ENCODE data around the gene DENND4C. TPM values are rescaled to one million over a fixed set of nuclear protein-coding genes. Genes with fewer than 3 reads are reported as not detected.

Gene DENND4C
- total and polyA plus RNA-seq, 8 donors, result 44.8 to 59.3 (median 53.6) TPM

- no peak for TF ChIP-seq CTCF (IDR thresholded peaks at IDR 0.05)
- Histone ChIP-seq H3K27me3 (no peaks in the 10 kb centered on the region), H3K36me3 (peaks cover 0 to 6% of the 10 kb centered on the region in 2 donors), H3K4me3 (no peak overlapping the region), H3K9me3 (no peaks in the 10 kb centered on the region), H3K27ac (no peak overlapping the region), H3K4me1 (peaks cover 5 to 15% of the 10 kb centered on the region in 2 donors)
- ATAC-seq (no peak), DNase-seq (no peak)
- intact Hi-C loops (cut with DNase I), result no loop called here
Observed at GRCh38 chr9:19284729-19285128, 54.2 kb downstream of the DENND4C start.

GRCh38 chr9:19286634-19287188 is 56.2 kb downstream of the DENND4C start:
- intact Hi-C loops (cut with DNase I), result no loop called here
- ATAC-seq (peak; percentile 38), DNase-seq (peak in 1 of 4 donors; percentile 1)
- Histone ChIP-seq H3K27ac (no peak overlapping the region), H3K27me3 (no peaks in the 10 kb centered on the region), H3K9me3 (no peaks in the 10 kb centered on the region), H3K4me3 (no peak overlapping the region), H3K36me3 (peaks cover 0 to 19% of the 10 kb centered on the region in 2 donors), H3K4me1 (peaks cover 5 to 15% of the 10 kb centered on the region in 2 donors)
- no peak for TF ChIP-seq CTCF (IDR thresholded peaks at IDR 0.05)

GRCh38 chr9:19288081-19288480 is 57.6 kb downstream of the DENND4C start:
- no peak for TF ChIP-seq CTCF (IDR thresholded peaks at IDR 0.05)
- no peak for DNase-seq
- H3K36me3 ChIP-seq, result peaks cover 0 to 33% of the 10 kb centered on the region in 2 donors
- peaks cover 5 to 15% of the 10 kb centered on the region in 2 donors for H3K4me1 ChIP-seq
- H3K9me3 ChIP-seq, result no peaks in the 10 kb centered on the region
- ATAC-seq, result no peak
- H3K27me3 ChIP-seq, result no peaks in the 10 kb centered on the region
- intact Hi-C loops (cut with DNase I), result no loop called here
- no peak overlapping the region for H3K4me3 ChIP-seq
- no peak overlapping the region for H3K27ac ChIP-seq

GRCh38 chr9:19290103-19290502 is 59.6 kb downstream of the DENND4C start:
- Histone ChIP-seq H3K27me3 (no peaks in the 10 kb centered on the region), H3K27ac (no peak overlapping the region), H3K4me1 (peaks cover 5 to 15% of the 10 kb centered on the region in 2 donors), H3K36me3 (peaks cover 0 to 40% of the 10 kb centered on the region in 2 donors), H3K4me3 (no peak overlapping the region), H3K9me3 (no peaks in the 10 kb centered on the region)
- DNase-seq (no peak), ATAC-seq (no peak)
- intact Hi-C loops (cut with DNase I), result no loop called here
- no peak for TF ChIP-seq CTCF (IDR thresholded peaks at IDR 0.05)

- intact Hi-C loops (cut with DNase I), result no loop called here
- Histone ChIP-seq H3K4me1 (no peaks in the 10 kb centered on the region), H3K4me3 (no peak overlapping the region), H3K27ac (no peak overlapping the region), H3K36me3 (peaks cover 0 to 62% of the 10 kb centered on the region in 2 donors), H3K27me3 (no peaks in the 10 kb centered on the region), H3K9me3 (no peaks in the 10 kb centered on the region)
- no peak for ATAC-seq
- DNase-seq, result no peak
- no peak for TF ChIP-seq CTCF (IDR thresholded peaks at IDR 0.05)
Observed at GRCh38 chr9:19294219-19294618, 63.7 kb downstream of the DENND4C start.
